Measurements from ENCODE around the gene RABL6.
"Not testable (repeated sequence)": the region's sequence is repeated elsewhere in the genome, so short reads cannot be mapped to it uniquely, and the experiment has no call there.

RABL6 gene

DNA sequence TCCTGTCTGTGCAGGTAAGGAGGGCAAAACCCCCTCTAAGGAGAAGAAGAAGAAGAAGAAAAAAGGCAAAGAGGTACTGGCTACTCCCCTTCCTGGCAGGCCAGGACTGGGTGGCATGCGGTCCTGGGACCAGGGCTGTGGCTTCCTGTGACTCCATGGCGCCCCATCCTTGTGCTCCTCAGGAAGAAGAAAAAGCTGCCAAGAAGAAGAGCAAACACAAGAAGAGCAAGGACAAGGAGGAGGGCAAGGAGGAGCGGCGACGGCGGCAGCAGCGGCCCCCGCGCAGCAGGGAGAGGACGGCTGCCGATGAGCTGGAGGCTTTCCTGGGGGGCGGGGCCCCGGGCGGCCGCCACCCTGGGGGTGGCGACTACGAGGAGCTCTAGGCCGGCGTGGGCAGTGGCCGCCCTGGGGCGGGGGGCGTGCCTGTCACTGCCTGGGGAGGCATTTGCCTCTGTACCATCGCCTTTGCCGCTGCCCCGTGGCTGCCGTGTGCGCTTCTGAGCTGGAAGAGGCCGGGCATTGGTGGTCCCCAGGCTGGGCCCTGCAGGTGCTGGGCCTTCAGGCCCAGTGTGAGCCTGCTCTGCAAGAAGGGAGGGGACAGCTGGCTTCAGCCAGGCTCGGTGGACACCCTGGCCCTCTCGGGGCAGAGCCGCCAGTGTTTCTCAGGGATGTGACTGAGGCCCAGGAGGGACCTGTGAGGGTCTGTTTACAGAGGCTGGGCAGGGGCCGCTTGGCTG, 32.6 kb downstream of the RABL6 start:
- TF ChIP-seq, protein P1, sequence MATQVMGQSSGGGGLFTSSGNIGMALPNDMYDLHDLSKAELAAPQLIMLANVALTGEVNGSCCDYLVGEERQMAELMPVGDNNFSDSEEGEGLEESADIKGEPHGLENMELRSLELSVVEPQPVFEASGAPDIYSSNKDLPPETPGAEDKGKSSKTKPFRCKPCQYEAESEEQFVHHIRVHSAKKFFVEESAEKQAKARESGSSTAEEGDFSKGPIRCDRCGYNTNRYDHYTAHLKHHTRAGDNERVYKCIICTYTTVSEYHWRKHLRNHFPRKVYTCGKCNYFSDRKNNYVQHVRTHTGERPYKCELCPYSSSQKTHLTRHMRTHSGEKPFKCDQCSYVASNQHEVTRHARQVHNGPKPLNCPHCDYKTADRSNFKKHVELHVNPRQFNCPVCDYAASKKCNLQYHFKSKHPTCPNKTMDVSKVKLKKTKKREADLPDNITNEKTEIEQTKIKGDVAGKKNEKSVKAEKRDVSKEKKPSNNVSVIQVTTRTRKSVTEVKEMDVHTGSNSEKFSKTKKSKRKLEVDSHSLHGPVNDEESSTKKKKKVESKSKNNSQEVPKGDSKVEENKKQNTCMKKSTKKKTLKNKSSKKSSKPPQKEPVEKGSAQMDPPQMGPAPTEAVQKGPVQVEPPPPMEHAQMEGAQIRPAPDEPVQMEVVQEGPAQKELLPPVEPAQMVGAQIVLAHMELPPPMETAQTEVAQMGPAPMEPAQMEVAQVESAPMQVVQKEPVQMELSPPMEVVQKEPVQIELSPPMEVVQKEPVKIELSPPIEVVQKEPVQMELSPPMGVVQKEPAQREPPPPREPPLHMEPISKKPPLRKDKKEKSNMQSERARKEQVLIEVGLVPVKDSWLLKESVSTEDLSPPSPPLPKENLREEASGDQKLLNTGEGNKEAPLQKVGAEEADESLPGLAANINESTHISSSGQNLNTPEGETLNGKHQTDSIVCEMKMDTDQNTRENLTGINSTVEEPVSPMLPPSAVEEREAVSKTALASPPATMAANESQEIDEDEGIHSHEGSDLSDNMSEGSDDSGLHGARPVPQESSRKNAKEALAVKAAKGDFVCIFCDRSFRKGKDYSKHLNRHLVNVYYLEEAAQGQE (IDR thresholded peaks at IDR 0.05; ENCODE audit: insufficient read depth in 1 of 2, low read depth in 2 of 2, low read length in 2 of 2): no peak
- no peak for TF ChIP-seq TAF1 (IDR thresholded peaks at IDR 0.05; ENCODE audit: borderline replicate concordance, insufficient read depth, low read length)
- no peak for TF ChIP-seq SIN3A (IDR thresholded peaks at IDR 0.05; ENCODE audit: borderline replicate concordance, insufficient read depth, low read length)
- TF ChIP-seq FOXP2 (optimal IDR thresholded peaks at IDR 0.05; ENCODE audit: borderline replicate concordance, extremely low read depth, extremely low read length, insufficient read depth): no peak
- TF ChIP-seq POLR2AphosphoS5 (IDR thresholded peaks at IDR 0.05; ENCODE audit: low read depth, low read length): no peak

DNA sequence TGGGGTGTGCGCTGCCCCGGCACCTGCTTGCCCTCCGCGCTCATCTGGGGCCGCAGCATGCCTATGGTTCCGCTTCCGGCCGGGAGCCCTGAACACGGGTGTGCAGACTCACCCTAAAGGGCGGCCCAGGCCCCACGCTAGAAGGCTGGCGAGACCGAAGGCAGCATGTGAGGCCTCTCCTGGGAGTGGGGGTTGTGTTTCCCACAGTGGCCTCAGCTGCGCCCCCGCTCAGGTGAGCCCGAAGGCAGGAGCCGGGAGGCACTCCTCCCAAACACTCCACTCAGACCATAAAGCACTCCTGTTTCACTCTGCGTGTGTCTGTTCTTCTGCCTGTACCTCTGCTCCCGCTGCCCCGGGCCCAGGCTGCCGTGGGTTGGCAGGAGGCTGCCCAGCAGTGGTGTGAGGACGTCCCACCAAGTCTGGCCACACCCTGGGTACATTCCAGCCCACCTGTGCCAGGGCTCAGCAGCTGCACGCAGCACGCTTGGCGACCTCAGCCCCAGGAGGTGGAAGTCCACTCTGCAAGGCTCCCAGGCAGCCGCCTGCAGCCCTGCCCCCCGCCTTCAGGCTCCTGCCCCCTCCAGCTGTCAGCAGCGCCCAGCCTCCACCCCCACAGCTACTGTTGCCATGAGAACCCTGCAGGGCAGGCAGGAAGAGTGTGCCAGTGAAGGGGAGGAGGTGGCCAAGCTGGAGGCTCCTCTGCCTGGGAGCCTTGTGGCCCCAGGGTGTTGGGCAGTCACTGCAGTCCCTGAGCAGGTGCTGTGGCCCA, 33.3 kb downstream of the RABL6 start:
- no peak for TF ChIP-seq SIN3A (IDR thresholded peaks at IDR 0.05; ENCODE audit: borderline replicate concordance, insufficient read depth, low read length)
- TF ChIP-seq, protein P1 (IDR thresholded peaks at IDR 0.05; ENCODE audit: insufficient read depth in 1 of 2, low read depth in 2 of 2, low read length in 2 of 2): no peak
- peak; percentile 27; the same call in 1 of the 2 replicates for TF ChIP-seq POLR2AphosphoS5 (IDR thresholded peaks at IDR 0.05; ENCODE audit: low read depth, low read length)
- no peak for TF ChIP-seq TAF1 (IDR thresholded peaks at IDR 0.05; ENCODE audit: borderline replicate concordance, insufficient read depth, low read length)

DNA sequence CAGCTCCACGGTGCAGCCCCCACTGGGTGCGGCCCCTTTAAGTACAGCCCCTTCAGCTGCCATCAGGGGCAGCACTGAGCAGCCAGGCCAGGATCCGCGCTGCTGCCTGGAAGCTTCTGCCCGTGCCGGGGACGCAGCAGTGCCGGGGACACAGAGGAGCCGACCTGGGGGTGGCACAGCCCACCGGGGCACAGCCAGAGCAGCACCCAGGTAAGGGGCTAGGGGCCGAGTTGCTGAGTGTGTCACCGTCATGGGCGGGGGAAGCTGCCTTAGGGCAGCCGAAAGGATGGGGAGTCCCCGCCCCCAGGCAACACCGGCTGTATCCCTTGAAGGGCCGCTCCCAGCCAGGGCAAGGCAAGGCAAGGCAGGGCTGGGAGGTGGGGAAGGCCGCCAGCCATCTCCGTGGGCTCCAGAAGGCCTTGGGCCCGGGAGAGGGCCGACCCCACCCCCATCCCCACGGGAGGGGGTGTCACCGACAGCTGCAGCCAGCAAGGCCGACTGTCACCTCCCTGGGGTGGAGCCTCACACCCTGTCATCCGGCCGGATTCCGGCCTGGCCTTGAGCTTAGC, 34.7 kb downstream of the RABL6 start, which contains the start of gene AJM1:
Gene AJM1, plus strand, starts transcription at position 99 of the 569 bp plus-strand sequence. CDS start 1,937 bp downstream, outside the sequence.
- TF ChIP-seq, protein P1 (IDR thresholded peaks at IDR 0.05; ENCODE audit: insufficient read depth in 1 of 2, low read depth in 2 of 2, low read length in 2 of 2): not testable (repeated sequence)
- TF ChIP-seq FOXP2 (optimal IDR thresholded peaks at IDR 0.05; ENCODE audit: borderline replicate concordance, extremely low read depth, extremely low read length, insufficient read depth); SIN3A (IDR thresholded peaks at IDR 0.05; ENCODE audit: borderline replicate concordance, insufficient read depth, low read length): not testable (repeated sequence)

DNA sequence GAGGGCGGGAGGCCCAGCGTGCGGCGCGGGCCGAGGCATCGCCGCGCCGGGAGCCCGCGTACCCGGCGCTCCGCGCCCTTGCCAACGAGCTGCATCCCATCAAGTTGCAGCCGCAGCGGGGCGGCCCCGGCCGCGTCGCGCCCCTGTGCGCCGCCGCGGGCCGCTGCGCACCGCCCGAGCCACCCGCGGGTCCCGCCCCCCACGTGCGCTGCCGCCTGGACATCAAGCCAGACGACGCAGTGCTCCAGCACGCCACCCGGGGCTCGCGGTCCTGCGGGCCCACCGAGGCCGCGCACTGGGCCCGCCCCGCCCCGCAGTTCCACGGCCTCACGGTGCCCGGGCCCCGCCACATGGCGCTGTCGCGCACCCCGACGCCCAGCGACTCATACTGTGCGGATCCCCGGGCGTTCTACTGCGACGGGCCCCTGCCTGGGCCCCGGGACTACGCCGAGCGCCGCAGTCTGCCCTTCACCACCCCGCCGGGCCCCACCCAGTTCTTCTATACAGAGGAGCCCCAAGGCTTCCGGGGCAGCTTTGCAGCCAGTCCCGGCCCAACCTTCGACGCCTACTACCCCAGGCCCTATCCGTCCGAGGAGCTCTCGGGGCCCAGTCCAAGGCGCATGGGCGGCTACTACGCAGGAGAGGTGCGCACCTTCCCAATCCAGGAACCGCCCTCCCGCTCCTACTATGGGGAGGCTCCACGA, 37.2 kb downstream of the RABL6 start:
- TF ChIP-seq TAF1 (IDR thresholded peaks at IDR 0.05; ENCODE audit: borderline replicate concordance, insufficient read depth, low read length) (no peak), FOXP2 (optimal IDR thresholded peaks at IDR 0.05; ENCODE audit: borderline replicate concordance, extremely low read depth, extremely low read length, insufficient read depth) (no peak), POLR2AphosphoS5 (IDR thresholded peaks at IDR 0.05; ENCODE audit: low read depth, low read length) (no peak), SIN3A (IDR thresholded peaks at IDR 0.05; ENCODE audit: borderline replicate concordance, insufficient read depth, low read length) (no peak)
- TF ChIP-seq, protein P1 (IDR thresholded peaks at IDR 0.05; ENCODE audit: insufficient read depth in 1 of 2, low read depth in 2 of 2, low read length in 2 of 2): no peak

Data from PFSK-1 (cell line).